ENCODE results near the gene ABCC12. TPM values are rescaled to one million over a fixed set of nuclear protein-coding genes. Genes with fewer than 3 reads are reported as not detected.

Gene ABCC12
- total RNA-seq, 1 experiment from 2014 or later = not detected

GRCh38 chr16:48117217-48118105, 38.3 kb downstream of the ABCC12 start:
- Histone ChIP-seq H3K9me3 (ENCODE audit: control insufficient read depth in 1 of 2, insufficient read depth in 1 of 2, low read depth in 1 of 2, low read length in 2 of 2) (no peaks in the 10 kb centered on the region), H3K27me3 (ENCODE audit: insufficient read depth, low read length) (0 out of 2 replicates have a peak, but pooled peaks cover 5% of the 10 kb centered on the region), H3K79me2 (ENCODE audit: insufficient read depth, low read length) (no peaks in the 10 kb centered on the region), H3K4me2 (ENCODE audit: low read length) (peak overlapping the region; percentile 25), H3K9me2 (ENCODE audit: insufficient read depth) (no peaks in the 10 kb centered on the region), H2AFZ (ENCODE audit: low read depth, low read length, poor library complexity, severe bottlenecking) (no peak overlapping the region), H3K36me3 (ENCODE audit: control insufficient read depth in 1 of 2, insufficient read depth in 2 of 2, low read length in 2 of 2) (no peaks in the 10 kb centered on the region), H3K9ac (ENCODE audit: low read length) (no peak overlapping the region), H3K4me3 (replicated peaks in 1 of 2; ENCODE audit: low read depth in 1 of 2, low read length in 2 of 2) (no peak overlapping the region), H3K4me1 (ENCODE audit: control insufficient read depth in 1 of 2, insufficient read depth in 2 of 2, low read length in 2 of 2) (peaks cover 0 to 9% of the 10 kb centered on the region in 2 experiments; a peak in 2 of 4 replicates), H4K20me1 (ENCODE audit: insufficient read depth) (no peaks in the 10 kb centered on the region), H3K27ac (ENCODE audit: low read depth, low read length) (no peak overlapping the region)
- DNase-seq (ENCODE audit: low read depth, low spot score) = peak; percentile 56
- ChIA-PET POLR2A (interaction anchor here (1.0 kb wide), 1 partner anchor 976 kb away, joined by 3 read pairs; no protein-coding TSS in a partner anchor), CTCF (interaction anchor here (1.6 kb wide), 1 partner anchor 976 kb away, joined by 7 read pairs; no protein-coding TSS in a partner anchor), RAD21 (ENCODE audit: low non-redundant PET in 1 of 2, low total read pairs in 2 of 2, uncharacterized antibody in 2 of 2, unreplicated experiment in 2 of 2) (no interaction called here)
- no peak for TF ChIP-seq ZNF274 (IDR thresholded peaks at IDR 0.05; ENCODE audit: low read depth, low read length)
- peak; percentile 66 for TF ChIP-seq RAD21 (IDR thresholded peaks at IDR 0.05; ENCODE audit: low read depth)
- TF ChIP-seq CTCF (IDR thresholded peaks at IDR 0.05 in 2 of 3, conservative IDR thresholded peaks at IDR 0.05 in 1 of 3; ENCODE audit: borderline replicate concordance in 1 of 3, insufficient read depth in 1 of 3, low read depth in 2 of 3, low read length in 2 of 3) = peak; percentile 90 to 99 (median 98)
- TF ChIP-seq ZBTB33 (IDR thresholded peaks at IDR 0.05; ENCODE audit: extremely low read depth, insufficient replicate concordance, low read length) = no peak
- no peak for TF ChIP-seq JUND (IDR thresholded peaks at IDR 0.05)
- TF ChIP-seq ELF1 (IDR thresholded peaks at IDR 0.05; ENCODE audit: borderline replicate concordance, low read depth) = no peak
- TF ChIP-seq SIN3A (IDR thresholded peaks at IDR 0.05; ENCODE audit: low read depth) = no peak
- no peak for TF ChIP-seq POLR2A (IDR thresholded peaks at IDR 0.05; ENCODE audit: borderline replicate concordance, extremely low read depth, insufficient read depth, insufficient read length)
- no peak for TF ChIP-seq EZH2 (IDR thresholded peaks at IDR 0.05)
- TF ChIP-seq CBX3 (IDR thresholded peaks at IDR 0.05; ENCODE audit: low read depth) = no peak
- BruUV-seq (replicated peaks) = no TSS peak
- intact Hi-C loops (cut with micrococcal nuclease) = loop anchor here (2.0 kb wide), 2 partner anchors 245 to 975 kb away; partner anchors contain the start of gene NETO2
- peak; percentile 98 for ATAC-seq

Data from HCT116 (cell line).